BJ (cell line): ENCODE measurements around the gene SYNE1. TPM values are rescaled to one million over a fixed set of nuclear protein-coding genes. Genes with fewer than 3 reads are reported as not detected.
"Not testable (repeated sequence)": the region's sequence is repeated elsewhere in the genome, so short reads cannot be mapped to it uniquely, and the experiment has no call there.

Experiments used
- CTCF ChIA-PET: fragments of 350-600 bp; formaldehyde crosslinking; extraction: SDS; loops from one replicate; lab custom pipeline; 2021; ENCODE audit warnings: antibody characterized with exemption, inconsistent platforms; lab: Yijun Ruan, JAX
- POLR2A ChIA-PET: fragments of 300-600 bp; sonication (Branson Sonifier 250); formaldehyde crosslinking; extraction: SDS; loops from one replicate; lab custom pipeline; 2021; ENCODE audit warnings: antibody characterized with exemption; lab: Charles Lee
- DNase-seq: peaks from one replicate; pipeline ENCODE4 v3.0.0-alpha.2; 2011; ENCODE audit warnings: low read depth
- H3K27me3 ChIP-seq: 2 replicates; pipeline ENCODE4 v1.6.0; 2011; ENCODE audit warnings: low read length; ENCODE audit not compliant: control insufficient read depth, insufficient read depth
- H3K36me3 ChIP-seq: 2 replicates; pipeline ENCODE4 v1.5.1; 2011; ENCODE audit warnings: low read length; ENCODE audit not compliant: control insufficient read depth, insufficient read depth
- H3K4me3 ChIP-seq: 2 replicates; pipeline ENCODE4 v1.5.1; 2011; ENCODE audit warnings: low read depth, mild to moderate bottlenecking, control low read depth, low read length
- CTCF ChIP-seq: IDR thresholded peaks from 2 replicates; pipeline ENCODE4 v1.5.1; 2011; ENCODE audit warnings: low read depth, mild to moderate bottlenecking, control low read depth, inconsistent platforms, low read length, moderate library complexity; ENCODE audit not compliant: insufficient read depth
- polyA plus RNA-seq: library from polyadenylated mRNA; depleted of rRNA; stranded (reverse); fragments of >200 nt; gene quantifications from 2 replicates; pipeline ENCODE4 v1.2.3, GENCODE V29; 2011

Gene SYNE1
- polyA plus RNA-seq, 1 experiment = 44.2 TPM

GRCh38 chr6:152432758-152433157 lies 204.4 kb downstream of the SYNE1 start:
- Histone ChIP-seq H3K4me3 (no peak overlapping the region), H3K27me3 (no peaks in the 10 kb centered on the region), H3K36me3 (no peaks in the 10 kb centered on the region)
- DNase-seq = no peak
- POLR2A ChIA-PET = no interaction called here
- CTCF ChIA-PET = interaction anchor here (1.3 kb wide), 1 partner anchor 12 kb away, joined by 4 read pairs; no protein-coding TSS in a partner anchor
- no peak for TF ChIP-seq CTCF

DNA sequence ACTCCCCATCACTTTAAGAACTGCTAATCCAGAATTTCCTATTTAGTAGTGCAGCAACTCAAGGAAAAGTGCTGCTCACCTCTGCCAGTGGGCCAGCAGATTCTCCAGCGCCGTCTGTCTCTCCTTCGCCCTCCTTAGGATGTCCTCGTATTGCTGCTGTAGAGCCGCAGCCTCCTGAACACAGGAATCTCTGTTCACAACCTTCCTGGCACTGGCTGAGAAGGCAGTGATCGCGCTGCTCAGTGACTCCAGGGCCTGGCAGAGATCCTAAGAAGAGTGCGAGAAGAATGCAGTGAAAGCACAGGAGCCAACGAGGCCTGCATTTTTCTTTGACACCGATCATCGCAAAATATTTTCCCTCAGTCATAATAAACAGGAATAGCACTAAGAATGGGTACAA lies 209.0 kb downstream of the SYNE1 start:
- Histone ChIP-seq H3K36me3 (no peaks in the 10 kb centered on the region), H3K4me3 (no peak overlapping the region), H3K27me3 (no peaks in the 10 kb centered on the region)
- POLR2A ChIA-PET = no interaction called here
- no peak for DNase-seq
- TF ChIP-seq CTCF = no peak
- CTCF ChIA-PET = no interaction called here

DNA sequence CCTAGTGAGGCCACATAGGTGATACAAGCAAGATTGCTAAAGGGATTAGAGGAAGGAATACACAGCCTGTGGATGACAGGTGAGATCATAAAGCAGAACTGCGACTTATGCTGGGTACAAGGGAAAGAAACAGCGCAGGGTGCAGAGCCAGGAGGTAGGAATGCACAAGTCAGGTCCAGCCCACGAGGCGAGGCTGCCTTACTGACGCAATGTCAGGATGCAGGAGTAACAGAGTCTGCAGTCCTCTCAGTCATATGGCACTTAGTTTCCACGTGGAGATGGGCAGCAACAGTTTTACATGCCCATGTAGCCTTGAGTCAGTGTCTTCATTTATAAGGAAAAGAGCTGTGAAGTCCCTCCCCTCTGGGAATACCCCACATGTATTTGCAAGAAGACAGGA lies 210.9 kb downstream of the SYNE1 start:
- Histone ChIP-seq H3K27me3 (no peaks in the 10 kb centered on the region), H3K4me3 (no peak overlapping the region), H3K36me3 (no peaks in the 10 kb centered on the region)
- TF ChIP-seq CTCF = no peak
- ChIA-PET POLR2A (no interaction called here), CTCF (no interaction called here)
- no peak for DNase-seq

GRCh38 chr6:152423216-152424103 lies 213.7 kb downstream of the SYNE1 start:
- no peaks in the 10 kb centered on the region for H3K27me3 ChIP-seq
- TF ChIP-seq CTCF = no peak
- H3K36me3 ChIP-seq = no peaks in the 10 kb centered on the region
- CTCF ChIA-PET = interaction anchor here (1.1 to 1.3 kb wide), 2 partner anchors 19 to 58 kb away, joined by 4 read pairs; no protein-coding TSS in a partner anchor
- no peak overlapping the region for H3K4me3 ChIP-seq
- POLR2A ChIA-PET = no interaction called here
- no peak for DNase-seq

GRCh38 chr6:152421496-152421895 lies 215.7 kb downstream of the SYNE1 start:
- H3K4me3 ChIP-seq, CTCF ChIA-PET, H3K36me3 ChIP-seq, H3K27me3 ChIP-seq, POLR2A ChIA-PET, DNase-seq: not testable (repeated sequence)
